HG02763 (cell line): Measurements from ENCODE around the gene GNAQ.

Experiments
- ATAC-seq: cut with Tn5 transposase; IDR thresholded peaks from one replicate; pipeline ENCODE4 v1.9.1; 2021; ENCODE audit warnings: mild to moderate bottlenecking, moderate library complexity; ENCODE audit not compliant: unreplicated experiment

GNAQ gene

DNA sequence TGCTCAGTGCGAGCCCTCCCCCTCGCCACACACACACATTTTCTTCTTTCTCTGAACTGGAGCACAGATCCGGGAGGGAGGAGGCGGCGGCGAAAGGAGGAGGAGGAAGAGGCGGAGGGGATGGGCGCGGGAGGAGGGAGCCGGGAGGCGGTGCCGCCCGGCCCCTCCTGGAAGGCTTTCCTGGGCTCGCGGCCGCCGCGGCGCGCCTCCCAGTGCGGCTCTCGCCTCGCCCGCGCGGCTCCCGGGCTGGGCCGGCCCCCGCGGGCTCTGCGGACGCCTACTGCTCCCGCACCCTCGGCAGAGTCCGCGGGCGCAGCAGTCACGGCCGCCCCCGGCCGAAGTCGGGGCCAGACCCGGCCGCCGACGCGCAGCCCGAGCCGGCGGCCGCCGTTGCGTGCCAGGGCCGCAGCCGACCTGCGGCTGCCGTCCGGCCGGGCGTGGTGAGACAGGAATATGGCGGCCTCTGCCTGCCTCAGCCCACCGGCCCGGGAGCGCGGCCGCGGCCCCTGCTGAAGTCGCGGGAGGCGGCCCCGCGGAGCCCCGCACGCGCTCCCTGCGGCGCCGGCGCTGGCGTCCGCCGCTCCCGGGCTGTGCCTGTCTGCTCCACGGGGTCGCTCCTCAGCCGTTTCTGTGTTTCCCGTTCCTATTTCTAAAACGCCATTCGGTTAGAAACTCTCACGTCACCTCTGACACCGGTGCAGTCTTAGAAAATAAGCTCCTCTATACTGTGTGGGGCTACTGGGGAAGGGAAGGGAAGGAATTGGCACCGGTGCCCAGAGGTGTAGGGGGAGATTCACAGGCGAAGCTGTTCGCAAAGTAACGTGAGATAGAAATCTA is 500 bp upstream of the GNAQ start:
- no peak for ATAC-seq

DNA sequence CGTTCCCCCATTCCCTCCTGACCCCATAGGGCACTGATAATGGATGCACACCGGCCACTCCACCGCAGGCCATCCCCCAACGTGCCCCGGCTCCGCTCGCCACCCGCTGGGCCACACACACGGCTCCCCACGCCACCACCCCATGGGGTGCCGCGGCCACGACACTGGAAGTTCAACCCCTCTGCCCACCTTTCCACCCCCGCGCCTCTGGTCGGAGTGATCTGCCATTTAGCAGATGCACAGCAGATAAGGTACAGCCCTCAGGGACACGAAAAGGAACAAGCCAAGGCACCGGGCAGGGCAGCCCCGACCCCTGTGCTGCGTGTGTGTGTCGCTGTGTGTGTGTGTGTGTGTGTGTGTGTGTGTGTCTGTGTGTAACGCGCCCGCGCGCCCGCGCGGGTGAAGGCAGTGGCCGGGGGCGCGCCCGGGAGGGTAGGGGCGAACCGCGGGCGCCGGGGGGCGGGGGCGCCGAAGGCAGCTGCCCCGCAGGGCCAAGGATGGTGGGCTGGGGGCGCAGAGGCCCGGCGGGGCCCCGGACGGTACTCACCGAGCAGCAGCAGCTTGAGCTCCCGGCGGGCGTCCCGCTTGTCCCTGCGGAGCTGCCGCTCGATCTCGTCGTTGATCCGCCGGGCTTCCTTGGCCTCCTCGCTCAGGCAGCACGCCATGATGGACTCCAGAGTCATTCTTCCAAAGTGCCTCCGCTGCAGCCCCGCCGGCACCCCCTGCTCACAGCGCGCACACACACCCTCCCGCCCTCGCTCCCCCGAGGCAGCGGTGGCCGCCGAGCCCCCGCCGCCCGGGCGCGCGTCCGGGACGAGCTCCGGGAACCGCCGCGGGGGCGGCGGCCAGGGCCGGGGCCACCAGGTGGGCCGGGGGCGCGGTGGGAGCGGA is 813 bp downstream of the GNAQ start:
- ATAC-seq, result no peak

DNA sequence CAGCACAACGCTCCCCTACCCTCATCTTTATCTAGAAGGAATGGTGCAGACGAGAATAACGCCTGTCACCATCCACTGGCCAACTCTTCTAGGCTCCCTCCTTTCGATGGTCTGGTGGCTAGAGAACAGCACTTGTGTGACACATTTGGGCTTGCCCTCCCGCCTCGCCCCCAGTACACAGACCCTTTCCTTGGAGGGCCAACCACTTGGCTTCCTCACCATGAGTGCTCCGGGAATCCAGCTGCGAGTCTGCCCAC is 1.4 kb downstream of the GNAQ start:
- no peak for ATAC-seq

DNA sequence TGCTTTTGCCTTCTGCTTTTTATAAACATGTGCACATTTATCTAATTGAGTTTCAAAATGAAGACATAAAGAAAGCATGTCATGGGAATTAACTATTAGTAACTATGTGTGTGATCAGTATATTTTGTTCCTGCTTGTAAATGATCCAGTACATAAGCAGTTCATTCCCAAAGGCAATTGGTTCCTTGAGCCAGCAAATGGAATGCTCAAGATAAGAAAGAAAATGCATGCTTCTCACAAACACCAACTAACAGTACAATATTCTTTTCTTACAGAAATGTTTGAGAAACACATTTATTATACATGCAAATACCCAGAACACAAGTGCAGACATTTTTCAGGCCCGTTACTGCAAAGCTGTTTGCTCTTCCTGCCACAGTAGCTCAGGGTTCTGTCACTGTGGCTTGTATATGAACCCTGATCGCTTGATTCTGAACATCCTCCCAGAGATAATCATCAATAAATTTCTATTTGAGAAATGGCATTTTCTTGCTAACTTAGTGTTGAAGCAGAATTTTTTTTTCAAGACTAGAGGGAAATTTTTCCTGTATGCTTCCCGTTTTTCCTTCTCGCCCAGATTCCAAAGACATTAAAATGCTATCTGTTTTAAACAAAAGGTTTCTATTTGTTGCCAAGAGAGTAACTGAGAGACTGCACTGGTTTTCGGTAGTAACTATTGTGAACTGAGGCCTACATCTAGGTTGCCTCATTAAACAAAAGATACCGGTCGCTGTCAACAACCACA is 1.9 kb downstream of the GNAQ start:
- no peak for ATAC-seq

DNA sequence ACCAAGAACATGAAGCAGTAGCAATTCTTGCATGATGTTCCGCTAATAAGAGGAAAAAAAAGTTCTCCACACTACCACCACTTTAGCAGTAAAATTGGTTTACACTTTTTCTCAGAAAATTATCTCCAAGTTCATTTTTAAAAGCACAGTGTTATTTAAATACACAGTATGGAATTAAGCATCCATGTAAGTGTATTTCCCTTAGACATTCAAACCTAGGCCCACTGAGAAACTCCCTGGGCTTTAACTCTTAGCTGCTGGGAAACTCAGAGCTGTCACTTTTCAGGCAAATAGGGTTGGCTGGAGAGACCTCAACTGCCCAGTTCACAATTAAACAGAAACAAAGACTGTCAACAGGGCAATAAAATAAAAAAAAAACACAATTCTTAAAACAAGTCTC is 2.7 kb downstream of the GNAQ start:
- no peak for ATAC-seq

DNA sequence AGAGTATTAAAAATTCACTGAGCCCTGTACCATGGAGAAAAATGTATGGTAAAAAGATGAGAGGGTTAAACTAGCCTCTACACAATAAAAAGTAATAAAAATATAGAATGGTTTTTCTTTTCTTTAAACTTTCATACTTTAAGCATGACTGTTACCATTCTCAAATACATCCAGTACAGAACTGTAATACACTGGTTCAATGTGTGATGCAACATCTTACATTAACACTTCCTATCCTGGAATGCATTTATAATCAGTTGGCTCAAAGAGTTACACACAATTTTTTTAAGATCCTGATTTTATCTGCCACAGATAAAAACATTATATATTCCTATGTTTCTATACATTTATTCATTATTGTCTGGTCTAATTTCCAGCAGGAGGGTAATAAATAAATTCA is 4.7 kb downstream of the GNAQ start:
- ATAC-seq, result no peak

DNA sequence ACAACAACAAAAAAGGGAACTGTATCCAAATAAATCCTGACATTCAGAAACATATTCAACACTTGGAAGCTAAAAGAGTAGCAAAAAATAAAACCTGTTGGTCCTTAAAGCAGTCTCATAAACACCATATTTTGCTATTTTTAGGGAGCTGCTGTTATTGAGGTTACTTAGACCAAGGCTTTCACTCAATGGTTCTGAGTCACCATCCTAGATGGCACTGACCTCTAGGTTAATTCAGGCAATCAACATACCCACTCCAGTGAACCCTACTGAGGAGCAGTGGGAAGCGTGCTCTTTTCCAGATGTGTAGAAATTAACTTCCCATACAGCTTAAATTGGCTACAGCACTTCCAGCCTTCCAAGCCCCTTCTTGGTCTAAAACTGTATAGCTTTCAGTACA is 5.2 kb downstream of the GNAQ start:
- ATAC-seq, result no peak

DNA sequence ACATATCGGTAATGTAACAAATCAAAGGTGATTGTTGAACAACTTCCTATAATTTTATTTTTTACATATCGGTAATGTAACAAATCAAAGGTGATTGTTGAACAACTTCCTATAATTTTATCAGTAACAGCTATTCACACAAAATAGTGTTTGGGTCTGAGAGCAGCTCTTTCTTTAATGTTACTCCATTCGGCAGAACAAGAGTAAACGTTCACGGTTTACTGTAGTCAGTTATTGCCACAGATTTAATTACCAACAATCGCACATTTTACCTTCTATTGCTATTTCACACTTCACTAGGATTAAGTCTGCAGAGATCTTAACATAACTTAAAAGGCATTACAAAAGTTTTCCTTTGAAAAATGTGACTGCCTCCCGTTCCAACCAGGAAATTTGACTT is 6.4 kb downstream of the GNAQ start:
- no peak for ATAC-seq

DNA sequence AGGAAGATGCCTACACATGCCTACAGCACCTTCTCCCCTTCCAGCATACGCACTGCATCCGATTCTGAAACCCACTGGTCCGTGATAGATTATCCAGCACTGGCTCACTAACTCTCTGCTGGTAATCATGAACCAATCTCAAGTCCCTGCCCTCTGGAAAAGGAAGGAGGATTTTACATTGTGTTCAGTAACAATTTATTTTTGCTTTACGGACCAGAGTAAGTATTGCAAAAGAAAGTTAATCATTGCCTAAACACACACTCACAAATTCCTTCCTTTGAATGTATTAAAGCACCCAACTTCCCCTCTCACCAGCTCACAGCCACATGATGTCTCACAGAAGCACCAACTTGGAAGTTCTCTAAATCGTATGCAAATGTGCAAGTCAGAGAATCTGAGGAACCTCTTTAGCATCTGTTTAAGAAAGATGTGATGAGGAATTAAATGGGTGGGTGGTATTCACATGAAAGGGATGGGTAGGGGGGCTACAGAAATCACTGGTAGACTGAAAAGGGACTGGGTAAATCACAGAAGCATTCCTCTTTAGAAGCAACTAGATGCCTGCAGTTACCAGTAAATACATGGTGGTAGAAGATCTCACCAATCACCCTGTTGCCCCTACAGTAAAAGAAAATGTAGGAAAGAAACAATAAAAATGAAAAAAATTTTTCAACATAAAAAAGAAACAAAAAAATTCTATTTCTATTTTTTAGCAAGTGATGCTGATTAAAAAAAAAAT is 8.4 kb downstream of the GNAQ start:
- ATAC-seq, result peak; percentile 47

DNA sequence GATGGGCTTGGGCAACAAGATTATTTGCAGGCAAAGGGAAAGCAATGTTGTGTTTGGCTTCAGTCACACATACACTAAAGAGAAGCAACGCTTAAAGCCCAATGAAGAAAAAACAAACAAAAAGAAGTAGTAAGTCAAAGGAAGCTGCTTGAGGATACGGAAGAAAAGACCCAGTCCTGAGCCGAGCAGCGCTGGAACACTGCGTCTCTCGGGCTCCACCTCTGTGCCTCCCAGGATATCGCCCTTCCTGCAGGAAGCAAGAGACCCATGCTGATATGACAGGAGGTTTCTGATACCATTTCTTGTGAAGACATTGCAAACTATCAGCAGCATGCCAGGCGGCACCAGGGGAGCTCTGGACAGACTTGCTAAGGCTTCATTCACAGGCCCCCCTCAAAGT is 9.9 kb downstream of the GNAQ start:
- ATAC-seq, result no peak

DNA sequence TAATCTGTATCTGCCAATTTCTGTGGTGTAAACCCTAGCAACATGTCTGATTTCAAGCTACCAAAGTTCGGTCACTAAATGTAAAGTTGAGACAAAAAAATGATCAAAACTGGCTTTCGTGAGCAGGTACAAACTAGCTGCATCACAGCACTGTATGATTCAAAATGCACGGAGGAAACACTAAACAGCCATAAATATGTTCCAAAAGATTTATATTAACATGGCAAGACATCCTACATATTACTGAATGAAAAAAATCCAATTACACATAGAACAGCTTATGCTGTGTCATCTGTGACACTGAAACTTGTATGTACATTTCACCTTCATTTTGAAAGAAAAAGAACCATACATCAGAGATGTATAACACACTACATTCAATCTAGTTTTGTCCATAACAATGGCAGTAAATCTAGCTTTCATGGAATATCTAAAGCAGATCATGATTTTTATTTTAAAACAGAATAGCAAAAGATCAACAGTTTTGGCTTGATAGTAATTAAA is 14.4 kb downstream of the GNAQ start:
- ATAC-seq, result no peak

DNA sequence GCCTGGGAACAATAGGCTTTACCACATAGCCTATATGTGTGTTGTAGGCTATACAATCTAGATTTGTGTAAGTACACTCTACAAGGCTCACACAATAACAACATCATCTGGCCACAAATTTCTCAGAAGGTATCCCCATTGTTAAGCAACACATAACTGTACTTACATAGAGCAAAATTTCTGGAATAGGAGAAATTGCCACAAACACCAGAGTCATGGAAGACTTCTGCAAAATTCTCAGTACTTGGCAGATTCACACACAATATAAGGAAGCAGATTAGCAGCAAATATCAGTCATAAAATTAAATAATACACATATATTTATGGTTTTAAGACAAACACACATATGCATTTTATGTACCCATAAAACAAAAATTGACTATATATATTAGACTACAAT is 16.4 kb downstream of the GNAQ start:
- ATAC-seq, result no peak

DNA sequence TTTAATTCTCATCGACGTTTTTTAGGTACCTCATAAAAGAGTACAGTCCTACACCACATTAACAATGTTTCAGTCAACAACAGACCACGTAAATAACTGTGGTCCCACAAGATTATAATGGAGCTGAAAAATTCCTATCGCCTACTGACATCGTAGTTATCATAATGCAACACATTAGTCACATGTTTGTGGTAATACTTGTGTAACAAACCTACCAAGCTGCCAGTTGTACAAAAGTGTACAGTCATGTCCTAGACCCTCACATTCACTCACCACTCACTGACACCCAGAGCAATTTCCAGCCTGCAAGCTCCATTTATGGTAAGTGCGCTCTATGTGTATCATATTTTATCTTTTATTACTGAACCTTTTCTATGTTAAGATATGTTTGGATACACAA is 16.8 kb downstream of the GNAQ start:
- no peak for ATAC-seq

DNA sequence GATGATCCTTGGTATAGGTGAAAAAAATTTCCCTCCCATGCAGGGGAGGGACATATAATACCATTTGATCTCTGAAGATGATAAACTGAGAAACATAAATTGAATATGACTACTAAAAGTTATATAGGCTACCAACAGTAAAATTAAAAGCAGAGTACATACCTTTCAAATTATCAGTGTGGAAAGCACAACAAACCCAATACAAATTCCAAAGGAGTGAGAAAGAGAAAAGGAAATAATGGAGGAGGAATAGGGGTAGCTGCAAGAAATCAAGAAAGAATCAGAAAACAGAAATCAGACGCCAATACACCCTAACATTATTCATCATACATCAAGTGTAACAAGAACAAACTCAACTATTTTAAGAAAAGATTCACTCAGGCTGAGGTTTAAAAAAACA is 17.7 kb downstream of the GNAQ start:
- ATAC-seq, result no peak

DNA sequence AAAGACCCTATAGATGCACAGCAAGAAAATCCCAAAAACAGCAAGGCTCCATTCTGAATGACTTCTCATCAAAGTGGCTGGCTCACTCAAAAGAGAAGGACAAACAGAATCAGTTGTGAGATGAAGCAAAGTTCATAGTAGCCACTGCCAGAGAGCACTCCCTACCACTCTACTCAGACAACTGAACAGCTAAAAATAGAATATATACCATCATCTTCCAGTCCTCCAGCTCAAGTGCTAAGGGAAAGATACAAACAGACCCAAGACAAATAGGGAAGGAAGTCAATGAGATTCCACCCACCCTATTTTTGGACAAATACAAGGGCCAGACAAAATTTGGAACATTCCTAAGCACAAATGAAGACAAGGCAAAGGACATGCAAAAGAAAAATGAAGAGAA is 20.6 kb downstream of the GNAQ start:
- ATAC-seq, result no peak

DNA sequence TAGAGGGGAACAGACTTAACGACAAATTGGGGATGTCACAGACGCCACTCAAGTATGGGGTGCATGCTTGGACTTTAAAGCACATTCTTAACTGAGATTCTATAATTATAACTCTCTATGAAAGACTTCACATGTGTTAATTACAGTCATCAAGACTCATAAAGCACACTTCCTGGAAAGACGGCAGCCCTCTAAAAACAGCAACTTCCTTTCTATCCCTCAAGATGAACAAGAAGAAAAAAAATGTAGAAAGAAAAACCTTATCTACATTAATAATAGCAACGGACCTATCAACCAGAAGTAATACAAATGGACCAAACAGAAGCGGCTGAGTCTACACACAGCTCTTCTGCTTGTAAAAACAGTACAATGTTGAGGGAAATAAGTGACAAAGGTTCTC is 21.2 kb downstream of the GNAQ start:
- no peak for ATAC-seq

DNA sequence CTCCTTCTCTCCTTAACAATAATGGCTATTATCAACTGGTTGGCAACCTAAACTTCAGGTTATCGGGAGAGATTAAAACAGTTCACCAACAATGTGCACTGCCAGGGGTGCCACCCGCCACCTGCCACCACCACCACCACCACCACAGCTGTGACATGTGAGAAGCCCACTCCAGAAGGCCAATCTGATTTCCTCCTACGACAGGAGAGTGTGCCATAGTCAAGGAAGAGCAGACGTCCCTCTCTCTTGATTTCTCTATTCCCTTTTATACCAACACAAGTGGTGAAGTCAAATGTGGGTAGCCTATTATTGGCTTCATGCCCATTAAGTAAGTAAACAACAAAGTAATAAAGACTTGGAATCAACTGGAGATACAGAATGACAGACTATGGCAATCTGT is 22.4 kb downstream of the GNAQ start:
- ATAC-seq, result no peak

DNA sequence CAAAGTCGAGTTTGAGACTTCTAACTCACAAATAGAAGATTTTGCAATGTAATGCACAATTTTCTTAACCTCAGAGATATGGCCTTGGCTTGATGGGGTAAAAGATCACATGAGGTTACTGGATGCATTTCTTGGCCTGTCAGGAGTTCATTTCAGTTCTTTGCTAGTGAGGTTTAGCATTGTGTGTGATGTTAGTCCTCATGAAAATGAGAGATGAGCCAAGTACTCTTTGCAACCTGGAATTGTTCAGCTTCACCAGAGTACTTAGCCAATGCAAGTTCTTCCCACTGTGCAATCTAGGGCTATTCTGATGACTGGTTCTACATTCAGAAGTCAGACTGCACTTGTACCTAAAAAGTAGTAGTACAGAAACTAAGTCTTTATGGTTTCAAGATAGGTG is 24.9 kb downstream of the GNAQ start:
- no peak for ATAC-seq

DNA sequence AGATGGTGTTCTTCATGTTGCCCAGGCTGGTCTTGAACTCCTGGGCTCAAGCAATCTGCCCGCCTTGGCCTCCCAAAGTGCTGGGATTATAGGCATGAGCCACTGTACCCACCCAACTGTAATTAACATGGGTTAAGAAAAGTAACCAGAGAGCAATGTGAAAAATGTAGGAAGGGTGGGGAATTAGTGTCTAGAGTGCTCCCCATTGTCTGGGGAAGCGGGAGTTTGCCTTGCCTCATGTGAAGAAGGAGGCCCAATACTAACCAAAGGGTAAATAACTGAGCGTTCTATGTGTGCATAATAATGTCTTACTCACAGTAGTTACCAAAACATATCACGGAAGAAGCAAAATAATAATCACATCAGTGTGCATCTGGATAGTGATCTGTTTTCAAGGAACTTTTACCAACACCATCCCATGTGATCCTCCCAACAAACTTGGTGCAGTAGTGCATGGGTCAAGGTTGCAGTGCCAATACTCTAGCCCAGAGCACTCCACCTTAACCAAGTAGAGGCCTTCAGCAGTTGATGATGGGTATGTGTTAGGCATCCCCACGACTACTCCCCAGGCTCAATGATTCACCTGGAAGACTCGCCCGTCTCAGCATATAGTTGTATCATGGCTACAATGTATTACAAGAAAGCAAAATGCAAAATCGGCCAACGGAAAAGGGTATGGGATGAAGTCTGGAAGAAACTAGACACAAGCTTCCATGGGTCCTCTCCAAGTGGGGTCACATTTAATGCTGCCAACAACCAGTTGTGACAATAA is 26.2 kb downstream of the GNAQ start:
- no peak for ATAC-seq
